H1 (cell line): ENCODE results near the gene PRSS22.

Source experiments
- CTCF ChIP-seq, 3 experiments: IDR thresholded peaks; 1 replicate in 2 of 3; 2 replicates in 1 of 3; pipeline versions ENCODE4 v1.5.1 to v1.6.1; 2011; ENCODE audit warnings: low read length in 3 of 3, mild to moderate bottlenecking in 3 of 3, inconsistent platforms in 2 of 3, low read depth in 1 of 3, moderate library complexity in 1 of 3; ENCODE audit not compliant: insufficient read depth in 1 of 3; ENCODE audit errors: control extremely low read depth in 1 of 3
- EZH2 ChIP-seq: fragments of 200-600 bp; sonication (generic); IDR thresholded peaks from 2 replicates; pipeline ENCODE4 v1.7.1; 2012; ENCODE audit warnings: low read depth, mild to moderate bottlenecking, moderate library complexity, low read length, inconsistent platforms; ENCODE audit not compliant: severe bottlenecking
- POLR2A ChIP-seq, 2 experiments: IDR thresholded peaks; 1 replicate in 1 of 2; 2 replicates in 1 of 2; pipeline ENCODE4 v1.6.1; 2011; ENCODE audit warnings: low read depth in 2 of 2, low read length in 2 of 2, mild to moderate bottlenecking in 2 of 2; ENCODE audit errors: control extremely low read depth in 1 of 2
- SAP30 ChIP-seq: fragments of 300-600 bp; sonication (generic); IDR thresholded peaks from 2 replicates; pipeline ENCODE4 v1.7.1; 2012; ENCODE audit warnings: low read length, moderate library complexity, mild to moderate bottlenecking, inconsistent platforms; ENCODE audit not compliant: insufficient read depth, insufficient replicate concordance
- SUZ12 ChIP-seq: fragments of 200-600 bp; sonication (generic); IDR thresholded peaks from 2 replicates; pipeline ENCODE4 v1.6.1; 2012; ENCODE audit warnings: mild to moderate bottlenecking, inconsistent platforms, low read length, moderate library complexity, mixed read lengths
- TAF1 ChIP-seq: IDR thresholded peaks from 2 replicates; pipeline ENCODE4 v1.6.1; 2011; ENCODE audit warnings: mild to moderate bottlenecking, low read depth, low read length
- TBP ChIP-seq: IDR thresholded peaks from 2 replicates; pipeline ENCODE4 v1.6.1; 2011; ENCODE audit warnings: low read depth, low read length, improper control_type of control experiment

GRCh38 chr16:2897110-2897509 lies 39.1 kb upstream of the PRSS22 start:
- TF ChIP-seq TAF1 (no peak), CTCF (IDR thresholded peaks at IDR 0.05; ENCODE audit: control extremely low read depth in 1 of 3, insufficient read depth in 1 of 3, low read depth in 1 of 3, low read length in 3 of 3) (no peak), SUZ12 (no peak), TBP (no peak), SAP30 (no peak), POLR2A (IDR thresholded peaks at IDR 0.05; ENCODE audit: control extremely low read depth in 1 of 2, low read depth in 2 of 2, low read length in 2 of 2) (no peak), EZH2 (no peak)
